ENCODE results near the gene LPO. TPM values are rescaled to one million over a fixed set of nuclear protein-coding genes. Genes with fewer than 3 reads are reported as not detected.

The LPO gene
- total RNA-seq, 3 donors from 2014 or later, result not detected

- no peaks in the 10 kb centered on the region for H3K9me3 ChIP-seq
- ATAC-seq (no peak), DNase-seq (peak in 1 of 3 donors; percentile 26)
- H3K36me3 ChIP-seq (ENCODE audit: low read depth), result no peaks in the 10 kb centered on the region
- H3K4me1 ChIP-seq (ENCODE audit: low read depth), result no peaks in the 10 kb centered on the region
- H3K4me3 ChIP-seq, result no peak overlapping the region
- intact Hi-C loops (cut with DNase I, micrococcal nuclease), result no loop called here
- peak; percentile 11 for TF ChIP-seq CTCF (IDR thresholded peaks at IDR 0.05)
Measured at GRCh38 chr17:58277107-58277801, 38.9 kb downstream of the LPO start.

- no peak for ATAC-seq
- TF ChIP-seq CTCF (IDR thresholded peaks at IDR 0.05), result no peak
- Histone ChIP-seq H3K4me3 (no peak overlapping the region), H3K4me1 (ENCODE audit: low read depth) (no peaks in the 10 kb centered on the region), H3K9me3 (no peaks in the 10 kb centered on the region), H3K36me3 (ENCODE audit: low read depth) (no peaks in the 10 kb centered on the region)
- intact Hi-C loops (cut with DNase I, micrococcal nuclease), result no loop called here
- DNase-seq, result peak in 1 of 3 donors; percentile 44
Measured at GRCh38 chr17:58277802-58278595, 39.6 kb downstream of the LPO start.

- Histone ChIP-seq H3K9me3 (no peaks in the 10 kb centered on the region), H3K36me3 (ENCODE audit: low read depth) (no peaks in the 10 kb centered on the region), H3K4me1 (ENCODE audit: low read depth) (no peaks in the 10 kb centered on the region), H3K4me3 (no peak overlapping the region)
- no peak for TF ChIP-seq CTCF (IDR thresholded peaks at IDR 0.05)
- intact Hi-C loops (cut with DNase I, micrococcal nuclease), result no loop called here
- ATAC-seq (peak; percentile 48), DNase-seq (peak in 1 of 3 donors; percentile 44)
Measured at GRCh38 chr17:58278661-58279015, 40.3 kb downstream of the LPO start.

GRCh38 chr17:58279016-58279711 lies 40.8 kb downstream of the LPO start:
- TF ChIP-seq CTCF (IDR thresholded peaks at IDR 0.05), result no peak
- H3K4me1 ChIP-seq (ENCODE audit: low read depth), result no peaks in the 10 kb centered on the region
- ATAC-seq, result peak; percentile 69
- peak in 2 of 3 donors; percentile 23 to 65 for DNase-seq
- intact Hi-C loops (cut with DNase I, micrococcal nuclease), result no loop called here
- H3K4me3 ChIP-seq, result no peak overlapping the region
- no peaks in the 10 kb centered on the region for H3K36me3 ChIP-seq (ENCODE audit: low read depth)
- H3K9me3 ChIP-seq, result no peaks in the 10 kb centered on the region

- ATAC-seq, result no peak
Measured at GRCh38 chr17:58279736-58280479, 41.5 kb downstream of the LPO start.

More at GRCh38 chr17:58279736-58280479, 41.5 kb downstream of the LPO start:
- no peaks in the 10 kb centered on the region for H3K9me3 ChIP-seq
- no peaks in the 10 kb centered on the region for H3K36me3 ChIP-seq (ENCODE audit: low read depth)
- H3K4me1 ChIP-seq (ENCODE audit: low read depth), result no peaks in the 10 kb centered on the region
- H3K4me3 ChIP-seq, result no peak overlapping the region
- intact Hi-C loops (cut with DNase I, micrococcal nuclease), result no loop called here
- DNase-seq, result peak in 1 of 3 donors; percentile 49
- no peak for TF ChIP-seq CTCF (IDR thresholded peaks at IDR 0.05)
